ENCODE results near the gene THAP11.

DNA sequence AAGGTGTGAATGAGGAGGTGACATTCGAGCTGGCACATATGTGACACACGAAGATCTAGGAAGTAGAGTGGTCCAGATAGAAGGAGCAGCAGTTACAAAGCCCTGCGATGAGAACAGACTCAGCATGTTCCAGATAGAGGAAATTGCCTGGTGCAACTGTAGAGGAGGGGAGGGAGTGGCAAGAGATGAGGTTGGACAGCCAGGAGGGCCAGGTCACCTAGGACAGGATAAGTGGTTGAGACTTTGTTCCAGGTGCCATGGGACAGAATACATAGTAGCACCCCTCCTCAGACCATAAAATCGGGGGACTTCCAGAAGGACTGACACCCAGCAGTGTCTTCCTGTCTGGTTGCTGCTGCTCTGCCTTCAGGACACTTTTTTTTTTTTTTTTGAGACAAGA lies 16.4 kb downstream of the THAP11 start:
- TF ChIP-seq EZH2phosphoT487 (IDR thresholded peaks at IDR 0.05; ENCODE audit: borderline replicate concordance) = no peak
- TF ChIP-seq, protein P1, sequence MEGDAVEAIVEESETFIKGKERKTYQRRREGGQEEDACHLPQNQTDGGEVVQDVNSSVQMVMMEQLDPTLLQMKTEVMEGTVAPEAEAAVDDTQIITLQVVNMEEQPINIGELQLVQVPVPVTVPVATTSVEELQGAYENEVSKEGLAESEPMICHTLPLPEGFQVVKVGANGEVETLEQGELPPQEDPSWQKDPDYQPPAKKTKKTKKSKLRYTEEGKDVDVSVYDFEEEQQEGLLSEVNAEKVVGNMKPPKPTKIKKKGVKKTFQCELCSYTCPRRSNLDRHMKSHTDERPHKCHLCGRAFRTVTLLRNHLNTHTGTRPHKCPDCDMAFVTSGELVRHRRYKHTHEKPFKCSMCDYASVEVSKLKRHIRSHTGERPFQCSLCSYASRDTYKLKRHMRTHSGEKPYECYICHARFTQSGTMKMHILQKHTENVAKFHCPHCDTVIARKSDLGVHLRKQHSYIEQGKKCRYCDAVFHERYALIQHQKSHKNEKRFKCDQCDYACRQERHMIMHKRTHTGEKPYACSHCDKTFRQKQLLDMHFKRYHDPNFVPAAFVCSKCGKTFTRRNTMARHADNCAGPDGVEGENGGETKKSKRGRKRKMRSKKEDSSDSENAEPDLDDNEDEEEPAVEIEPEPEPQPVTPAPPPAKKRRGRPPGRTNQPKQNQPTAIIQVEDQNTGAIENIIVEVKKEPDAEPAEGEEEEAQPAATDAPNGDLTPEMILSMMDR (conservative IDR thresholded peaks at IDR 0.05; ENCODE audit: low read length) = no peak

Data from Loucy (cell line).